Measurements from ENCODE around the gene ZNF398. TPM values are rescaled to one million over a fixed set of nuclear protein-coding genes. Genes with fewer than 3 reads are reported as not detected.

The ZNF398 gene
- total RNA-seq, 2 experiments from 2014 or later: 11.8 to 14.2 TPM

GRCh38 chr7:149125189-149125862, 21.9 kb upstream of the ZNF398 start:
- intact Hi-C loops (cut with micrococcal nuclease; ENCODE audit: unreplicated experiment): no loop called here
- H3K4me3 ChIP-seq (ENCODE audit: low read depth, low read length, poor library complexity, severe bottlenecking): peak overlapping the region; percentile 84
- no peaks in the 10 kb centered on the region for H3K9me2 ChIP-seq (ENCODE audit: insufficient read depth, low read length)
- H3K79me2 ChIP-seq (ENCODE audit: insufficient read depth, low read depth, low read length): peaks cover 23% of the 10 kb centered on the region
- peaks cover 2% of the 10 kb centered on the region for H3K9me3 ChIP-seq (ENCODE audit: low read length)
- peak; percentile 29 for DNase-seq (ENCODE audit: low spot score)
- H4K20me1 ChIP-seq (ENCODE audit: insufficient read depth, low read length): no peaks in the 10 kb centered on the region
- peak overlapping the region; percentile 47 for H2AFZ ChIP-seq (ENCODE audit: low read length)
- TF ChIP-seq EZH2phosphoT487 (IDR thresholded peaks at IDR 0.05; ENCODE audit: borderline replicate concordance, low read depth, low read length): no peak
- TF ChIP-seq, protein P1, sequence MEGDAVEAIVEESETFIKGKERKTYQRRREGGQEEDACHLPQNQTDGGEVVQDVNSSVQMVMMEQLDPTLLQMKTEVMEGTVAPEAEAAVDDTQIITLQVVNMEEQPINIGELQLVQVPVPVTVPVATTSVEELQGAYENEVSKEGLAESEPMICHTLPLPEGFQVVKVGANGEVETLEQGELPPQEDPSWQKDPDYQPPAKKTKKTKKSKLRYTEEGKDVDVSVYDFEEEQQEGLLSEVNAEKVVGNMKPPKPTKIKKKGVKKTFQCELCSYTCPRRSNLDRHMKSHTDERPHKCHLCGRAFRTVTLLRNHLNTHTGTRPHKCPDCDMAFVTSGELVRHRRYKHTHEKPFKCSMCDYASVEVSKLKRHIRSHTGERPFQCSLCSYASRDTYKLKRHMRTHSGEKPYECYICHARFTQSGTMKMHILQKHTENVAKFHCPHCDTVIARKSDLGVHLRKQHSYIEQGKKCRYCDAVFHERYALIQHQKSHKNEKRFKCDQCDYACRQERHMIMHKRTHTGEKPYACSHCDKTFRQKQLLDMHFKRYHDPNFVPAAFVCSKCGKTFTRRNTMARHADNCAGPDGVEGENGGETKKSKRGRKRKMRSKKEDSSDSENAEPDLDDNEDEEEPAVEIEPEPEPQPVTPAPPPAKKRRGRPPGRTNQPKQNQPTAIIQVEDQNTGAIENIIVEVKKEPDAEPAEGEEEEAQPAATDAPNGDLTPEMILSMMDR (conservative IDR thresholded peaks at IDR 0.05; ENCODE audit: low read length): no peak
- H3K36me3 ChIP-seq (ENCODE audit: insufficient read depth, low read length): peaks cover 12% of the 10 kb centered on the region
- H3K4me2 ChIP-seq (ENCODE audit: low read length): peak overlapping the region; percentile 94
- BruUV-seq (replicated peaks): TSS peak; percentile 74
- H3K4me1 ChIP-seq (ENCODE audit: insufficient read depth, low read length, poor library complexity, severe bottlenecking): peaks cover 13% of the 10 kb centered on the region
- ChIA-PET CTCF (ENCODE audit: unreplicated experiment) (interaction anchor here (1.5 kb wide), 1 partner anchor 22 kb away, joined by 12 read pairs; the partner anchor contains the start of gene ZNF398), POLR2A (interaction anchor here (0.6 to 2.7 kb wide), 8 partner anchors 10 to 118 kb away, joined by 3 to 15 read pairs (median 4); partner anchors contain the start of gene ZNF398)
- H3K27ac ChIP-seq (ENCODE audit: low read depth, low read length, poor library complexity, severe bottlenecking): peak overlapping the region; percentile 70

DNA sequence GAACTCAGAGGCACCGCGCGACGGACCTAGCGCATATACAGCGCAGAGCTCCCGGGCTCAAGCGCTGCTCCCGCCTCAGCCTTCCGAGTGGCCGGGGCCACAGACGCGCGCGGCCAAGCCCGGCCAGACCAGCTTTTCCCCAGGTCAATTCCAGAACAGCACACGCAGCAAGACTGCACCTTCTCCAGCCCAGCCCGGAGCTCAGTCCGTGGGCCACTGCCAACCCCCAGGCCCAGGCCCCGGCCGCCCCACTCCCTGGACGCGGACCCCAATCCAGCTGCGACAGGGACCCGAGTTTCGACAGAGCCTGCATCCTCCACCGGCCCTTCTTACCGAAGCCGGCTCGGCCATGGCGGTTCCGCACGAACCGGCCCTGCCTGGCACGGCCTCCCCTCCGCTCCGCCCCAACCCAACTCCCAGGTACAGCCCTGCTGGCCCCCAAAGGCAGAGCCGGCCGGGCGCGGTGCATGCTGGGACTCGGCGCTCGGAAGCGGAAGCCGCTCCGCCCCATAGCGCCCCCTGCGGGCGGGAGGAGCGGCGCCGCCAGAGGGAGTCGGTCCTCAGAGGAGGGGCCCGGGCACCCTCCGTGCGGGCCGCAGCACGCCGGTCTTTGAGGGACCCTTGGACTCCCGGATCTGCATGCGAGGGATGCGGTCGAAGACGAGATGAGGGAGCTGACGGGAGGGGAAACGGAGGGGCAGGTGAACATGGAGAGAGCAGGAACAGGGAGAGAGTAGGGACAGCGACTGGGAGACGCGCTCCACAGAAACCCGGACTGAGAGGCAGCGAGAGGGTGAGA, 21.2 kb upstream of the ZNF398 start, which contains the start of gene ZNF425:
ZNF425 (minus strand) TSS at position 462 of the 799 bp plus-strand sequence; CDS start at position 351, 111 bp downstream.
- Histone ChIP-seq H3K4me1 (ENCODE audit: insufficient read depth, low read length, poor library complexity, severe bottlenecking) (peaks cover 13% of the 10 kb centered on the region), H2AFZ (ENCODE audit: low read length) (peak within 1 kb of the TSS; percentile 75), H4K20me1 (ENCODE audit: insufficient read depth, low read length) (no peaks in the 10 kb centered on the region), H3K79me2 (ENCODE audit: insufficient read depth, low read depth, low read length) (peaks cover 23% of the 10 kb centered on the region), H3K27ac (ENCODE audit: low read depth, low read length, poor library complexity, severe bottlenecking) (peak within 1 kb of the TSS; percentile 70), H3K36me3 (ENCODE audit: insufficient read depth, low read length) (peaks cover 19% of the 10 kb centered on the region), H3K4me2 (ENCODE audit: low read length) (peak within 1 kb of the TSS; percentile 94), H3K9me3 (ENCODE audit: low read length) (peaks cover 10% of the 10 kb centered on the region), H3K4me3 (ENCODE audit: low read depth, low read length, poor library complexity, severe bottlenecking) (peak within 1 kb of the TSS; percentile 84), H3K9me2 (ENCODE audit: insufficient read depth, low read length) (no peaks in the 10 kb centered on the region)
- peak; percentile 95 for DNase-seq (ENCODE audit: low spot score)
- ChIA-PET CTCF (ENCODE audit: unreplicated experiment) (interaction anchor here (1.5 kb wide), 1 partner anchor 21 kb away, joined by 12 read pairs; the partner anchor contains the start of gene ZNF398), POLR2A (interaction anchor here (0.7 to 2.7 kb wide), 8 partner anchors 9 to 254 kb away, joined by 3 to 15 read pairs (median 4); partner anchors contain the start of gene ZNF398)
- BruUV-seq (replicated peaks): no TSS peak
- intact Hi-C loops (cut with micrococcal nuclease; ENCODE audit: unreplicated experiment): loop anchor here (1.0 to 2.0 kb wide), 6 partner anchors 21 to 335 kb away; partner anchors contain the start of genes PDIA4, ZNF398, ZNF777 and ZNF786
- no peak for TF ChIP-seq EZH2phosphoT487 (IDR thresholded peaks at IDR 0.05; ENCODE audit: borderline replicate concordance, low read depth, low read length)
- TF ChIP-seq, protein P1 (conservative IDR thresholded peaks at IDR 0.05; ENCODE audit: low read length): peak; percentile 87

Data from OCI-LY7 (cell line).